ENCODE results near the gene SLC22A23.

Gene SLC22A23

DNA sequence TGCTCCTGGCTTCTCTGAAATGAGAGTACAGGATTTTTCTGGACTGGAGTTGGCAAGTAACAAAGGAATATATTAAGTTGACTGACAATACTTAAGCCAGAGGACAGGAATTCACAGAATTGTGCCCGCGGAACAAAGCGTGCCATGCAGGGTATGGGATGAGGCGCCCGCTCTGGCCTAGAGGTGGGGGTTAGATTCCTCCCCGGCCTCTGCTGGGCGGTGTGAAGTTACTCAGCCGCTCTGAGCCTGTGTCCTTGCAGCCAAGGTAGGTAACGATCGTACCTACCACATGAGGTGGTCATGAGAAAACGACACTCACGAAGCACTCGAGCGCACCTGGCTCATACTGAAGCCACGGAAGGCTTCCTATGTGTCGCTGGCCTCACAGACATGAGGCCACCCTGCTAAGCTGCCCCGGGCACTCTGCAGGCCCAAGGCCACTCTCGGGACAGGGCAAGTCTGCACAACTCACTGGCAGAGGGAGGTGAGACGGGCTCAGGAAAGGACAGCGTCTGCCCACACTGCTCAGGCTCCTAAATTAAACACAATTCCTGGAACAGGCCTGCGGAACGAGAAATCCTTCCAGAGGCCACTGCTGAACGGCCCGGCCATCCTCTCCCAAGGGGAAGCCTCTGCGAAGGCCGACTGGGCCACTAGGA lies 127.3 kb downstream of the SLC22A23 start:
- DNase-seq, result no peak

DNA sequence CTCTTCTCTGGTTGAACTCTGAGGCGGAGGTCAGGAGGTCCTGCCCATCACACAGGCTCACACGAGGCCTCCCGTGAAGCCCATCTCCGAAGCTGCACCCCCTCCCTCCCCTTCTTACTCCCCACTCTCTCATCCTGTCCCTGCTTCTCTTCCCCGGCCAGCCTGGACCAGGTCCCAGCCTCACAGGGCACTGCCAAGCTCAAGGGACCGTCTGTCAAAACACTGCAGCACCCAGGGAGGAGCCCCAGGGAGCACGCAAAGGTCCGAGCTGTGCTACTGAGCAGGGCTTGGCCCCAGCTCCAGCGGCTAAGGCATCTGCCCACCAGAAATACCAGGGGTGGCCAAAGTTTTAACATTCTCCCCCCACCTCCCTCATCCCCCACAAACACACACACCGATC lies 128.1 kb downstream of the SLC22A23 start:
- no peak for DNase-seq

DNA sequence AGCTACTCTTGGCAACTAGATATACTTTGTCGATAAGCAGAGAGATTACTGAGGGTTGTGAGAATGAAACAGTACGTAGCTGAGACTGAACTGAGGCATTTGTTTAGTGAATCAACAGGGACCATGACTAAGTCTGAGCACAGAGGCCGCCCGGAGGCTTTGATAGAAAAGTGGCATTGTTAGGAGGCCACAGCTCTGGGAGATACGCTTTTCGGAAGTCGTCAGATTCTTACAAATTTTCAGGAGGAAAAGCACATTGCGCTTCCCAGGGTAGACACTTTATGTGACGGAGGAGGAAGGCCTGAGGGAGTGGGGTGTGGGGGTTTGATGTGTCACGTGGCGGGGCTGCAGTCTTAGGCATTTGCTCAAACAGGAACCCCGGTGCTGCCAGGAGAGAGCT lies 128.7 kb downstream of the SLC22A23 start:
- no peak for DNase-seq

DNA sequence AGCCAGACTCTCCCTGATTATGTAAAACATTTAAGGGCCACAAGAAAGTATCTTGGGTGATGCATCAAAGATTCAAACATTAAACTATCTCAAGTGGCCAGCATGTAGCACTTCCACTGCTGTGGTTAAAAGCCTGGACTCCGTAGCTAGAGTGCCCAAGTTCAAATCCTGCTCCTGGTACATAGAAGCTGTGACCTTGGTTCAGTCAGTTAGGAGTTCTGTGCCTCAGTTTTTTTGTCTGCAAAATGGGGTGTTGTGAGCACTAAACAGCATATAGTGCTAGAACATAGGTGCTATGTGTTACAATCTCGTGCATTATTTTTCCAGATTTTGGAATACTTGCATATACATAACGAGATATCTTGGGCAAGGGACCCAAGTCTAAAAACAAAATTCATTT lies 129.4 kb downstream of the SLC22A23 start:
- DNase-seq, result no peak

DNA sequence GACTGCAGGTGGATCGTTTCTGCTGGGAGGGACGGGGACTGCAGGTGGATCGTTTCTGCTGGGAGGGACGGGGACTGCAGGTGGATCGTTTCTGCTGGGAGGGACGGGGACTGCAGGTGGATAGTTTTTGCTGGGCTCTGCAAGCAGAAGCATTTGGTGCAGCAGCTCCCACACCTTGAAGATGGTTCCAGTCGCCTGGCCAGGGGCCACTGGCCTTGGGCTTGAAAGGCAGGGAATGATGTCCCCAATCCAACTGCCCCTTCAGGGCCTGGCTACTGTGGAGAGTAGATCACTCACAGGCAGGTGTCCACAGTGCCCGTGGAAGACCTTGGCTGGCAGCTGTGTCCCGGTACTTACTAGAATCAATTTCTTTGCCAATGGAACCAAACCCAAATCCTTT lies 129.9 kb downstream of the SLC22A23 start:
- DNase-seq, result no peak

DNA sequence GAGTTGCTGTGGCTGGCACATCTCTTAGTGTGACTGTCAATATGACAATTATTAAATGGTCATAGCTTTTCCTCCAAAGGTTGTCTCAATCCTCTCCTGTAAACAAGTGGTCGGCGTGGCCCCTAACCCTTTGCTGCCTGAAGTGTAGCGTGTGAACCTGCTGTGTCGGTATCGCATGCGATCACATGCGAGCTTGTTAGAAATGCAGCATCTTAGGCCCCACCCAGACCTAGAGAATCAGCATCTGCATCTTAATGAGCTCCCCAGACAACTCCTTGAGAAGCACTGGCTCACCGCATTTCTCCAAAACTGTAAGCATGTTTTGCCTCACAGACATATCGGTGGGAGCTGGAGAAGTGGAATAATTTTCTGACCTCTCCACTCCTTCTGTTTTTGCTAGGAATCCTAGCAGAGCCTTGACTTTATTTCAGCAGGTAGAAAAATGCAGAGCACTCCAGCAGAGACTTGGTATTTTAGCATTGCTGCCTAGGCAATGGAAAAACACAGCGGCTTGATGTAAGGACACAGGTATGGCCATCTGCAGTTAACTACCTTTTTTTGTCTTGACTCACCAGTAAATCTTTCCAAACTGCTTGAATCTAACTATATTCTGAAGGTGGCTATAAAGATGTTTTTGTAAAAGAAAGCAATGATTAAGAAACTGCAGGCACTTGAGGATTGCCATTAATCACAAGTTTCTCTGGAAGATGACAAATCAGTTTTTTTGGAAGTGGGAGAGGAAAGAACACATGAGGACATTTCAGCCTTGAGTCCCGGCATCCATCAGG lies 130.5 kb downstream of the SLC22A23 start:
- no peak for DNase-seq

DNA sequence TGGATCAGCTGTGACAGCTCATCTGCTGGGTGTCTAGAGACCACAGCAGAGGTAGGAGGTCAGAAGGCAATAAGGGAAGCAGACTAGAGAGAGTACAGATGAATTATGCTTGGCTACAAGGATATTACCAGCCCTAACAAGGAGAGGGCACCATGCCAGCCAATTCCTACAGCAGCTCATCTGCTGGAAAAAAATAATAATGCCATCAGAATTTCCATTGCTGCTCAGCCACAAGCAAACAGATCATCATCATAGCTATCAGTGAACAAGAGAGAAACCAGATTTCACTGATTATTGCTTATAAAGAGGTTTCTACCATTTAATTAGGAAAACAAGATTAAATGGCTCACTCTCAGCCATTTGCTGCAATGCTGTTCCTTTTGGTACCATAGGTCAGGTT lies 131.6 kb downstream of the SLC22A23 start:
- no peak for DNase-seq

DNA sequence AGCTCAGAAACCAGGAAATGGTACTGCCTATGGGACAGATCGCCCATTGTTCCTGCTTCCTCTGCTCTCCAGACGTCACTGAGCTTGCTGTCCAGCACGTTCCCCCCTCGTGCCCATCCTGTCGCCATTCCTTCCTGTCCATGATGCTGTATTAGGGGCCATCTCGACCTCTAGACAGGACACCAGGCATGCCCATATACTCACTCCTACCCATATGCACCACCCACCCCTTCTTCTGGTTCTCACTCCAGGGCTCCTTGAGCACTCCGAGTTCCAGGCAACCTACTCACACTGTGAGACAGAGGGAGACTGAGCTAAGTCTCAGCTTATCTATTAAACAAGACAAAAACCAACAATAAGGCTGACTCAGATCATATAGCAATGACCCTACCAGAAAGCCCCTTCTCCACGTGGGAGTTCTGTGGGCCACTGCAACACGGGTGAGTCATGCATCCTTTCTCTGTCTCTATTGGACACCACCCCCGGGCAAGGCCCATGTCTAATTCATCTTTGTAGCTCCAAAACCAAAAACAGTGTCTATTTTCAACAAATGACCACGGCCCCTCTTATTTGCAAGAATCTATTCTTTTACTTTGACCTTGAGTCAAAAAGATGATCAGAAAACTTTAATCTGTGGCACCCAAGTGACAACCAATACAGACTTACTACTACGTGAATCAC lies 132.4 kb downstream of the SLC22A23 start:
- peak; percentile 57 for DNase-seq

DNA sequence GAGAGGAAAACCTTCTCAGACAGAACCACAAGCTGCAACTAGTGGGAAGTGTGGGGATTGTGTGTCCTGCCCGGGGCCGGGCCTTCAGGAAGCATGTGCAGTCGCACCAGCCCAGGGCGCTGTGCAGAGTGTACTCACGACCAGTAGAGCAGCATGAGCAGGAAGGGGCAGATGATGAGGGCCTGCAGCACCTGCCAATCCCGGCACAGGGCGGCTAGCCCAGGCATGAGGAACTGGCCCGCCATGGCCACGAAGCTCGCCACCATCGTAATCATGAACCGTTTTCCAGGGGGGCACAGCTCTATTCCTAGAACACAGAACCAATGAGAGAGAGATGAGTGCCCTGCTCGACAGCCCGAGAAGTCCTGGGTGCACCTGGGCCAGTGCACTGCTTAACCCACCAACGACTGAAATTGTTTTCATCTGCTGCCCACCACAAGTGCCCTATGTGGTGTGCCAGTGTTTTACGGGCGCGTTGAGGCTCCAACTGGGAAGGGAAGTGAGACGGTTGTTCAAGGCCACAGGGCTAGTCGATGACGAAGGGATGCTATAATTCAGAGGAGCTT lies 133.1 kb downstream of the SLC22A23 start:
- no peak for DNase-seq

DNA sequence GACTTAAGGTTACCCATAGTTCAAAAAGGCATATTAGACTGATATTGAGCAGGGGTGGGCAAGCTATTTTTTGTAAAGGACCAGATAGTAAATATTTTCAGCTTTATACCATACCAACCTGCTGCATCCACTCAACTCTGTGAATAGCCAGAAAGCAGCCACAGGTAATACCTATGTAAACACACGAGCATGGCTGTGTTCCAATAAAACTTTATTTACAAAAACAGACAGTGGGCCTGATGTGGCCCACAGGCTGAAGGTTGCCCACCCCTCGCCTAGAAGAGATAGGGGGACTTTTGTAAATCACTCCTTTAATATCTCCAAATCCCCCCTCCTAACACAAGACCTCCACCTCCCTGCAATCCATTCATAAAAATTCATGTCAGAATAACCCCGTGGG lies 133.7 kb downstream of the SLC22A23 start:
- DNase-seq, result no peak

DNA sequence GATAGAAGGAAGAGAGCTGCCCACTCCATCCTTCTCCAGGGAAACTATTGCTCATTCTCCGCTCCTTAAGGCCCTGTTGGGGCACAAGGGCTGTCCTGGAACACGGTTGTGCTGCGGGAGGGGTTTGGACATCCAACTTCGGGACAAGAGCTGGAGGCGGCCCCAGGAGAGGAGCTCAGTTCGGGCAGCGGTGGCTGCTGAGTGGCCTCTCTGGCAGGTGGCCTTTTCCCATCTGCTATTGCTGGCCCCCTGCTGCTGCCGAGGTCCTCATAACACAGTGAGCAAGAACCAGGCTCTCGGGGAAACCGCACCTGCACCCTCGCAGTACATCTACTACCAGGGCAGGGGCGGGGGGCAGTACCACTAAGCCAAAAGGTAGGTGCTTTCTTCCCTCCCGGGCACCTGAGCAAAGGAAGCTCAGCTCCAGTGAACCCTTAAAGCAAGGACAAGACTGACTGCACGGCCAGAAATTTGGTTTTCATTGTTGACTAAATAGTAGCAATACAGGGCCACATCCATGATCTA lies 134.4 kb downstream of the SLC22A23 start:
- no peak for DNase-seq

DNA sequence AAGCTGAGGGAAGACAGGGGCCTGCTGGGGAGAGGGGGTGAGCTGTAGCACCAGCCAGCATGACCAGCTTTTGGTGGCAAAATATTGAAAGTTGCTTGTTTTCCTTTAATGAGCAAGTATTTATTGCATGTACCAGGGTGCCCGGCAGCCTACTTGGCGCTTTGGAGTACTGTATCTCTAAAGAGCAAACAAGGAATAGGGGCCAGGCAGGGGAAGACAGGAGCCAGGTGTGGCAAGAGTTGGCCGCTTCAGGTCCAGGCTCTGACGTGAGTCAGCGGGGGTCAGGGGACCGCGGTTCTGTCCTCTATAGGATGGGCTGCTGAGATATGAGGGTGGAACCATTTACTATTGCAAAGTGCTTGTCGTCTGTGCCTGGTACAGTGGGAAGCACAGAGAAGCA lies 135.0 kb downstream of the SLC22A23 start:
- no peak for DNase-seq

DNA sequence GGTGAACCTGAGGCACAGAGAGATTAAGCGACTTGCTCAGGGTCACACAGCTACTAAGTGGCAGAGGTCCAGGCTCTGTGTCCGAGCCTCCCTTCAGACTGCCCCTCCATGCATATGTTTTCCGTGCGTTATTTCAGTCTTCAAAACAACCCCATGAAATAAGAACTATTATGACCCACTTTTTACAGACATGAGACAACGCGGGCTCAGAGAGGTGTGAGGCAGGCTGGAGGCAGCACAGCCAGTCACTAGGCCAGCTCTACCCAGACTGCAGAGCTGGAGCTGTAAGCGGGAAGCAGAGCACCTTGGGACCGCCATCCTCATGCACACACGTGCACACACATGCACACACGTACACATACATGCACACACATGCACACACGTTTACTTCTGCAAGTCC lies 135.8 kb downstream of the SLC22A23 start:
- no peak for DNase-seq

DNA sequence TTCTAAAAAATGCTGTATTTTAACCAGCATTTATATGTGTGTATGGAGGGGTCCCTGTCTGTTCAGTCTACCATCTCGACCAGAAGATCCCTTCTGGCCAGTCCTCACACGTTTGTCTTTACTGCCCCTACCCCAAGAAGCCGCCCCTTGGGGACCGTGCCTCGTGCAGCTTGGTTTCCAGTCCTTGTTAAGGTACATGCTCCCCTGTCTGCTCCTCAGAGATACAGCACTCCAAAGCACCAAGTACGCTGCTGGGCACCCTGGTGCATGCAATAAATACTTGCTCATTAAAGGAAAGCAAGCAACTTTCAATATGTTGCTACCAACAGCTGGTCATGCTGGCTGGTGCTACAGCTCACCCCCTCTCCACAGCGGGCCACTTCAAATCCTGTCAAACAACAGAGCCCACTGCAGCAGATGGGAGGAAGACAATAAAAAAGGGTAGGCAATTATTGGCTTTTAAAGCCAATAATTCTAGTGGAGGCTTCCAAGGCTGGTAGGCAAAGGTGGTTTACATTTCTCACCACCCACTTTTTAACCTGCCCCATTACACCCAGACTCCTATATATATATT lies 136.5 kb downstream of the SLC22A23 start:
- DNase-seq, result no peak

DNA sequence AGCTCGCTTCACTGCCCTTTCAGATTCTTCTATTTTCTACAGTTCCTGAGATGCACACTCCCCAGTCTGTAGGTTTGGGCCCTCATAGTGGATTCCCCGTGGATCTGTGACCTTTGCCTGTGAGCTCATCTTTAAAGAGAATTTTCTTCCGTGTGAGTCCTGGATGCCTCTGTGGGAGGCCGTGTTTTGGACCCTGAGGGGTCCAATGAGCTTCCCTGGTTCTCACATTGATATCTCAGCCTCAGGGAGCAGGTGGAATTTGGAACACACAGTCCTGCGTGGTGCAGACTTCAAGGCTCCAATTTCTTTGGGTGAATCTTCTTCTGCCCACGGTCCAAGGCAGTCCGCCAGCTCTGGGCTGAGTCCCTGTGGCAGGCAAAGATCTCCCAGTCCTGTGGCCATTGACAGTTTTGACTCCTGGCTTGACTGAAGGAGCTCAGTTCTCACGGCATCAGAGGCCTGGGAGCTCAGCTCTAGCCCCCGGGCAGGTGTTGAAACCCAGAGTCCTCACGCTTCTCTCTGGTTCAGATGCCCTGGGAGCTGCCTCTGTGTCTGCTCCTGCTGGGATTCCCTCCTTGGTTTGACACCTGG lies 137.1 kb downstream of the SLC22A23 start:
- DNase-seq, result no peak

DNA sequence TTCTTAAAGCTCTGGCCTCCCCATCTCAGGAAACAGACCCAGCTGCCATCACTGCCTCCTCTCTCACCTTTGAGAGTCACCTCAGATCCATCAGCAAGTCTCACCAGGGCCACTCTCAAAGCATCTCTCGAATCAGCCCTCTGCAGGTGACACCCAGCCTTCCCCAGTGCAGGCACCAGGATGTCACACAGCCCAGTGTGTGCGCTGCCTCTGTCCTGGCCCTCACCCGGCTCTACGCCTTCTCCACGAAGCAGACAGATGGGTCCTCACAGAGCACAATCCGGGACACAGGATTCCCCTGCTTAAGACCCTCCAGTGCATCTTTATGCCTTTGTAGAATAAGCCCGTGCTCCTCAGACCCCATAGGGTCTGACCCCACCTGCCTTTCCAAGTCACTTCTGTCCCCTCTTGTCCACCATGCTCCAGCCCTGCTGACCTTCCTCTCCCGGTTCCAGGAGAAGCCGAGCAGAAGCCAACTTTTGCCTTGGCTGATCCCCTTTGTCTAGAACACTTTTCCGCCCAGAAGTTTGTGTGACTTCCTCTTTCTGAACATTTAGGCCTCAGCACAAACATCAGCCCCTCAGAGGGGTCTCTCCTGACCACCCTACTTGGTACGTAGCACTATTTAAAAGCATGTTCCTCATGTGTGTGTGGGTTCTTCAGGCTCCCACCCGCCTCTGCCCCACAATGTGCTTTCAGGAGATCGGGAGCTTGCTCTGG lies 137.9 kb downstream of the SLC22A23 start:
- DNase-seq, result no peak

DNA sequence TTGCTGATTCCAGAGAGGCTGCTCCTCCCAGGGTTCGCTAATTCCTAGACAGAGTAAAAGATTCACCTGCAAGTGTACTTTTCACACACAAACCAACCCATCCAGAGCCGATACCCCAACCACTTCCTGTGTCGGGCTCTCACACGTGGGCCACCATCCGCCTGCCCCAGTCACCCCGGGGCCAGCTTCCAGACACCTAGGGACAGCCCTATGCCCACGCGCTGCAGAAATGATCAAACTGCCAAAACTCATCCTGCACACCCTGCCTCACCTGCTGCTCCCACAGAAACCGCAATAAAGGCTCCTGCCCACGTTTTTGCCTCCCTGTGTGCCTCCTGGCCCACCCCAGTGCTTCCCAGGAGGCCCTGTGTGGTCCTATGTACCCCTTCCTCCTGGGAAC lies 138.6 kb downstream of the SLC22A23 start:
- no peak for DNase-seq

DNA sequence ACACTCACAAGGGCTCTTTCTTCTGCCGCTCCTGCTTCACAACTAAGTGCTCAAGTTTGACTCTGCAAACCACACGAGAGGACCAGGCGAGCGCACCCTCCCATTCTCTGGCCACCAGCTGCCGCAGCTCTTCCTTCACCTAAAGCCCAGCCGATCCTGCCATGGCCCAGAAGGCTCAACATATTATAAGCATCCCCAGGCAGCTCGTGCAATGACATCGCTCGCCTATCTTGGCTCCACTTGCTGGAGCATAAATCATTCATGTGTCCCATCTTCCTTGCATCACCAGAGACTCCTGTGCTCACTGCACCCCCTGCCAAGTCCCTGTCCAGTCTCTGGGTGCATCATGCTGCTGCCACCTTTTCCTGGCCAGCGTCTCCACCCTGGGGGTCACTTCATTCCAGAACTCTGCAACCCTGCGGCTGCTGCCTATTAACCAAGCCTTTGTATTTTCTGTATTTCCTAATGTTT lies 139.1 kb downstream of the SLC22A23 start:
- no peak for DNase-seq

DNA sequence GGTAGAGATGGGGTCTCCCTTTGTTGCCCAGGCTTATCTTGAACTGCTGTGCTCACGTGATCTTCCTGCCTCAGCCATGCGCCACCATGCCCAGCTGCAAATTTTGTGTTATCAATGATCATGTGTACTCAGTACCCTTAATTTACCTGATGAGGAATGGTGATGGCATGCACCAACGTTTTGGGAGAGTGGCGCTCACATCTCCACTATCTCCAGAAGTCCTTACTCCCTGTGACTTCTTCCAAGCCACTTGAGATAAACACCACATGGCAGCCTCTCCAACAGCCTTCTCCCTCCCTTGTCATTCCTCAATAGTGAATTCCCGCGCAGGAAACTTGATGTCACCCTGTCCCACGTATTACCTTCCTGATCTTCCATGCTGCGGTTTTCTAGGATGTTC lies 140.0 kb downstream of the SLC22A23 start:
- DNase-seq, result no peak

DNA sequence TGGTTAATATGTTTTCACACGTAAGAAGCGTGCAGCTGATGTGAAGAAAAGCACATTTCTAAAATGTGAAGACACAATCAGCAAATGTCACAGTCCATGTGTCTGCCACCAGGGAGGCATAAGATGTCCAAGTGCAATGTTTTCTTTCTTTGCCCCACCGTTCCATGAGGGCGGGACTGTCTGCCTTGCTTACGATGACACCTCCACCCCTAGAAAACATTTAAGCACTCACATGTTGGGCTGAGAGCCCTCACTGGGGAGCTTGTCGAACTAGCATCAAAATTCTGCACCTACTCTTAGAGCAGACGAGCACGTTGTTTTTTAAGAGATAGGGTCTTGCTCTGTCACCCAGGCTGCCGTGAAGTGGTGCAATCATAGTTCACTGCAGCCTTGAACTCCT lies 140.5 kb downstream of the SLC22A23 start:
- DNase-seq, result no peak

DNA sequence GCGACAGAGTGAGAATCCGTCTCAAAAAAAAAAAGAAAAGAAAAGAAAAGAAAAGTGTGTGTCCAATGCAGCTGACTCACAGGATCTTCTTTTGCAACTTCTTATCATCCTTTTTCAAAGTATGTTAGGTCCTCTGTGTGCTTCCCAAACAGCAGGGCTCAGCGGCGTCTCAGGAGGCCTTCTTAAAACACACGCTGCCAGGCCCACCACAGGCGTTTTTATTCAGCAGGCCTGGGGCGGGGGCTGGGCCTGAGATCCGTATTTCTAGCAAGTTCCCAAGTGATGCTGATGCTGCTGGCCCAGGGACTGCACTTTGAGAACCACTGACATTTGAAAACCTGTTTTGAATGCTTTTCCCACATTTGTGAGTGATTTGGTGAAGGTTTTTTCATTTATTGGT lies 141.0 kb downstream of the SLC22A23 start:
- DNase-seq, result no peak

Measured in left hindlimb (tissue), 1 donor.